ENCODE measurements around the gene HCAR3. TPM values are rescaled to one million over a fixed set of nuclear protein-coding genes. Genes with fewer than 3 reads are reported as not detected.

Gene HCAR3
- total RNA-seq, 1 experiment from 2014 or later, result 0.17 TPM

- no peak overlapping the region for H3K4me3 Mint-ChIP-seq (ENCODE audit: low read depth, unreplicated experiment)
Measured at GRCh38 chr12:122669397-122670070, 47.1 kb downstream of the HCAR3 start.

GRCh38 chr12:122668268-122668667 is 48.3 kb downstream of the HCAR3 start:
- Mint-ChIP-seq H3K4me1 (ENCODE audit: low read depth, unreplicated experiment) (peaks cover 9% of the 10 kb centered on the region), H3K4me3 (ENCODE audit: low read depth, unreplicated experiment) (no peak overlapping the region), H3K36me3 (ENCODE audit: insufficient read depth, unreplicated experiment) (no peaks in the 10 kb centered on the region), H3K27ac (ENCODE audit: unreplicated experiment) (no peak overlapping the region), H3K27me3 (ENCODE audit: unreplicated experiment) (no peaks in the 10 kb centered on the region), H3K9me3 (ENCODE audit: low read depth, unreplicated experiment) (no peaks in the 10 kb centered on the region)
- TF ChIP-seq CTCF (IDR thresholded peaks at IDR 0.05; ENCODE audit: unreplicated experiment), result no peak
- intact Hi-C loops (cut with micrococcal nuclease; ENCODE audit: unreplicated experiment), result no loop called here
- BruUV-seq (replicated peaks), result no TSS peak
- CTCF ChIA-PET, result interaction anchor here (1.1 kb wide), 1 partner anchor 29 kb away, joined by 3 read pairs; no protein-coding TSS in a partner anchor
- DNase-seq, result no peak

More at GRCh38 chr12:122669397-122670070, 47.1 kb downstream of the HCAR3 start:
- intact Hi-C loops (cut with micrococcal nuclease; ENCODE audit: unreplicated experiment), result no loop called here
- Mint-ChIP-seq H3K36me3 (ENCODE audit: insufficient read depth, unreplicated experiment) (no peaks in the 10 kb centered on the region), H3K27me3 (ENCODE audit: unreplicated experiment) (no peaks in the 10 kb centered on the region), H3K27ac (ENCODE audit: unreplicated experiment) (no peak overlapping the region), H3K4me1 (ENCODE audit: low read depth, unreplicated experiment) (peaks cover 9% of the 10 kb centered on the region), H3K9me3 (ENCODE audit: low read depth, unreplicated experiment) (no peaks in the 10 kb centered on the region)
- BruUV-seq (replicated peaks), result no TSS peak
- CTCF ChIA-PET, result interaction anchor here (0.7 to 1.0 kb wide), 3 partner anchors 9 to 276 kb away, joined by 3 read pairs; no protein-coding TSS in a partner anchor
- DNase-seq, result no peak
- TF ChIP-seq CTCF (IDR thresholded peaks at IDR 0.05; ENCODE audit: unreplicated experiment), result no peak

GRCh38 chr12:122665759-122666158 is 50.9 kb downstream of the HCAR3 start:
- no TSS peak for BruUV-seq (replicated peaks)

GRCh38 chr12:122665349-122665748 is 51.3 kb downstream of the HCAR3 start:
- H3K36me3 Mint-ChIP-seq (ENCODE audit: insufficient read depth, unreplicated experiment), result no peaks in the 10 kb centered on the region
- intact Hi-C loops (cut with micrococcal nuclease; ENCODE audit: unreplicated experiment), result no loop called here
- no peaks in the 10 kb centered on the region for H3K27me3 Mint-ChIP-seq (ENCODE audit: unreplicated experiment)
- BruUV-seq (replicated peaks), result no TSS peak
- CTCF ChIA-PET, result interaction anchor here (0.7 kb wide), 1 partner anchor 22 kb away, joined by 5 read pairs; no protein-coding TSS in a partner anchor
- H3K4me3 Mint-ChIP-seq (ENCODE audit: low read depth, unreplicated experiment), result no peak overlapping the region
- H3K27ac Mint-ChIP-seq (ENCODE audit: unreplicated experiment), result no peak overlapping the region
- no peaks in the 10 kb centered on the region for H3K9me3 Mint-ChIP-seq (ENCODE audit: low read depth, unreplicated experiment)
- H3K4me1 Mint-ChIP-seq (ENCODE audit: low read depth, unreplicated experiment), result peaks cover 9% of the 10 kb centered on the region
- no peak for TF ChIP-seq CTCF (IDR thresholded peaks at IDR 0.05; ENCODE audit: unreplicated experiment)
- DNase-seq, result no peak

More at GRCh38 chr12:122665759-122666158, 50.9 kb downstream of the HCAR3 start:
- no peak for TF ChIP-seq CTCF (IDR thresholded peaks at IDR 0.05; ENCODE audit: unreplicated experiment)
- no peaks in the 10 kb centered on the region for H3K9me3 Mint-ChIP-seq (ENCODE audit: low read depth, unreplicated experiment)
- CTCF ChIA-PET, result interaction anchor here (0.7 kb wide), 1 partner anchor 23 kb away, joined by 5 read pairs; no protein-coding TSS in a partner anchor
- no peaks in the 10 kb centered on the region for H3K27me3 Mint-ChIP-seq (ENCODE audit: unreplicated experiment)
- H3K36me3 Mint-ChIP-seq (ENCODE audit: insufficient read depth, unreplicated experiment), result no peaks in the 10 kb centered on the region
- no peak for DNase-seq
- no peak overlapping the region for H3K27ac Mint-ChIP-seq (ENCODE audit: unreplicated experiment)
- H3K4me1 Mint-ChIP-seq (ENCODE audit: low read depth, unreplicated experiment), result peaks cover 9% of the 10 kb centered on the region
- H3K4me3 Mint-ChIP-seq (ENCODE audit: low read depth, unreplicated experiment), result no peak overlapping the region
- intact Hi-C loops (cut with micrococcal nuclease; ENCODE audit: unreplicated experiment), result no loop called here

Other genes starting within 250 kb of the HCAR3 start
- gene ZCCHC8, start 215.9 kb downstream of the HCAR3 start, total RNA-seq (2022), result 46.6 and 46.8 TPM in 2 replicates
- gene RSRC2, start 189.9 kb downstream of the HCAR3 start, total RNA-seq (2022), result 84.0 and 86.9 TPM in 2 replicates
- gene KNTC1, start 189.6 kb downstream of the HCAR3 start, total RNA-seq (2022), result 97.8 and 110 TPM in 2 replicates
- not detected in 2 replicates for gene HCAR2, start 13.5 kb downstream of the HCAR3 start, total RNA-seq (2022)
- gene HCAR1, start 14.0 kb upstream of the HCAR3 start, total RNA-seq (2022), result 5.0 and 5.9 TPM in 2 replicates
- 83.2 and 85.8 TPM in 2 replicates for gene DENR, start 36.0 kb upstream of the HCAR3 start, total RNA-seq (2022)
- 0.66 and 0.98 TPM in 2 replicates for gene CCDC62, start 57.8 kb upstream of the HCAR3 start, total RNA-seq (2022)
- gene HIP1R, start 118.6 kb upstream of the HCAR3 start, total RNA-seq (2022), result 234 and 246 TPM in 2 replicates
- 104 and 118 TPM in 2 replicates for gene VPS37B, start 179.3 kb upstream of the HCAR3 start, total RNA-seq (2022)
- gene ABCB9, start 249.7 kb upstream of the HCAR3 start, total RNA-seq (2022), result 25.6 and 26.5 TPM in 2 replicates

Measured in Calu3 (cell line).